Measurements from ENCODE around the gene MARCHF9.

DNA sequence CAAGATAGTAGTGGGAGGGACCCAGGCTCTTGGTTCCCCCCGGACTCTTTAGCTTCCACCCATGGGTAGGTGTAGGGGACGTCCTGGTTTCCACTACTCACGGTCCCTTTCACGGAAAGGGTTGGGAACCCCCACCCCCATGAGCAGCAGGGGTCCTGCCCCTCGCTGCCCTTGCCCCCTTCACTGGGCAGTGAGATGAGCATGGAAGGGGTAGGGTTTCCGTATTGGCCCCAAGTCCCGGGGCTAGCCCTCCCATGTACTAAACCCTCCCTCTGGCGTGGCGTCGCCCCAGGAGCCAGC, 29.1 kb upstream of the MARCHF9 start:
- TF ChIP-seq POLR2A (IDR thresholded peaks at IDR 0.05) = no peak
- TF ChIP-seq, protein P1, sequence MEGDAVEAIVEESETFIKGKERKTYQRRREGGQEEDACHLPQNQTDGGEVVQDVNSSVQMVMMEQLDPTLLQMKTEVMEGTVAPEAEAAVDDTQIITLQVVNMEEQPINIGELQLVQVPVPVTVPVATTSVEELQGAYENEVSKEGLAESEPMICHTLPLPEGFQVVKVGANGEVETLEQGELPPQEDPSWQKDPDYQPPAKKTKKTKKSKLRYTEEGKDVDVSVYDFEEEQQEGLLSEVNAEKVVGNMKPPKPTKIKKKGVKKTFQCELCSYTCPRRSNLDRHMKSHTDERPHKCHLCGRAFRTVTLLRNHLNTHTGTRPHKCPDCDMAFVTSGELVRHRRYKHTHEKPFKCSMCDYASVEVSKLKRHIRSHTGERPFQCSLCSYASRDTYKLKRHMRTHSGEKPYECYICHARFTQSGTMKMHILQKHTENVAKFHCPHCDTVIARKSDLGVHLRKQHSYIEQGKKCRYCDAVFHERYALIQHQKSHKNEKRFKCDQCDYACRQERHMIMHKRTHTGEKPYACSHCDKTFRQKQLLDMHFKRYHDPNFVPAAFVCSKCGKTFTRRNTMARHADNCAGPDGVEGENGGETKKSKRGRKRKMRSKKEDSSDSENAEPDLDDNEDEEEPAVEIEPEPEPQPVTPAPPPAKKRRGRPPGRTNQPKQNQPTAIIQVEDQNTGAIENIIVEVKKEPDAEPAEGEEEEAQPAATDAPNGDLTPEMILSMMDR (IDR thresholded peaks at IDR 0.05) = no peak

All from right lobe of liver (tissue), 4 donors.